NCI-H128 (cell line): Measurements from ENCODE around the gene GRID1.
"Not testable (repeated sequence)": the region's sequence is repeated elsewhere in the genome, so short reads cannot be mapped to it uniquely, and the experiment has no call there.

ENCODE experiments used
- DNase-seq: peaks from one replicate; lab custom pipeline; 2025; ENCODE audit not compliant: unreplicated experiment; lab: John Stamatoyannopoulos, UW

The GRID1 gene

GRCh38 chr10:85789982-85790789 is 576.4 kb downstream of the GRID1 start:
- no peak for DNase-seq

- no peak for DNase-seq
Observed at GRCh38 chr10:85789125-85789524, 577.5 kb downstream of the GRID1 start.

DNA sequence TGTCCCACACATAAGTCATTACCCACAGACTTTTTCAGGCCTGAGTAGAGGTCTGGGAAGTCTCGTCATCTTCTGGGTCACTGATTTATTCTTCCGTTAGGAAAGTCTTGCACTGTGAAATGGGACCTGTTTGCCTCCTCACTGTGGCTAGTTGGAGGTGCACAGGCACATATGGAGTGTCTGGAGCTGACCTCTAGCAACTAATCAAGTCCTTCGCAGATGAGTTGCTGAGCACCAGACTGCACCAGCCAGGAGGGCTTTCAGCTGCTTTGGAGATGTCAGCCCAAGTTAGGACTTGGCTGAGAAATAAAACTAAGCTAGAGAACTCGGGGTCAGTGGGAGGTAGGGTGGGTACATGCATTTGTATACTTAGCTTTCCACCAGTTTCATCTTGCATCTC is 578.0 kb downstream of the GRID1 start:
- DNase-seq: no peak

DNA sequence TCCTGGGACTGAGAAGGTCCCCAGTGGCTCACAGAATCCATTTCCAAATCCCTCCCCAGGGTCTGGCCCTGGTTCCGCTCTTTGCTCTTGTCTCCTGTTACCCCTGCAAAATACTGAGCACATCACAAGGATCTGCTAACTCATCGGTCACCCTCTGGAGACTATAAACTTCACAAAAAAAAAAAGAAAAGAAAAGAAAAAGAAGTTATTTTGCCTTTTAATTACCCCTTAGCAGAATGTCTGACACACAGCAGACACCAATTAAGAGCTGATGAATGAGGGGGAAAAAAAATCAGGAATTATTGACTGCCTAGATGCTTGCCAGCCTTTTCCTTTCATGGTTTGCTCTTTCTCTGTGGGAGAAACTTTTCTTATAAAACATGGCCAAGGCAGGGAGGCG is 578.7 kb downstream of the GRID1 start:
- no peak for DNase-seq

- DNase-seq: no peak
Observed at GRCh38 chr10:85787393-85787792, 579.2 kb downstream of the GRID1 start.

DNA sequence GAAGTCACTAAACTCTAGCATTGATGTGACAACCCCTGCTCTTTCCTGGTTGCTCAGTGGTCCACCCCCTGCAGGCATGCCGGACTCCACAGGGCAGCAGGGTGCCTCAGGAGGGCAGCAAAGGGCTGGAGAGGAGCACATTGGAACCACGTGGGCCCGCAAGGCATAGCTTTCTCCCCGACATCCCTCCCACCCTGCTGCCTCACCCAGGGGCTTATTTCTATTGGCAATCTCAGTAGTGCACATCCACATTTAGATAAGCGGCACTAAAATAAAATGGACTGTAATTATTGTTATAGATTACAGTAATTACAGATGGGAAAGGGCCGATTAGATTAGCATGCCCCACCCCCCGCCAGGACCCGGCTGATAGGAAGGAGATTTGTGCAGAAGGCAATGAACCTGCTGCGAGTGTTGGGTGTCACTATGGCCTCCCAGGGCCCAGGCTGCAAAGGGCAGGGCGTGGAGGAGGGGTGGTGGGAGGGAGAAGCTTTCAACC is 580.1 kb downstream of the GRID1 start:
- DNase-seq: no peak

GRCh38 chr10:85784792-85785191 is 581.8 kb downstream of the GRID1 start:
- DNase-seq: no peak

DNA sequence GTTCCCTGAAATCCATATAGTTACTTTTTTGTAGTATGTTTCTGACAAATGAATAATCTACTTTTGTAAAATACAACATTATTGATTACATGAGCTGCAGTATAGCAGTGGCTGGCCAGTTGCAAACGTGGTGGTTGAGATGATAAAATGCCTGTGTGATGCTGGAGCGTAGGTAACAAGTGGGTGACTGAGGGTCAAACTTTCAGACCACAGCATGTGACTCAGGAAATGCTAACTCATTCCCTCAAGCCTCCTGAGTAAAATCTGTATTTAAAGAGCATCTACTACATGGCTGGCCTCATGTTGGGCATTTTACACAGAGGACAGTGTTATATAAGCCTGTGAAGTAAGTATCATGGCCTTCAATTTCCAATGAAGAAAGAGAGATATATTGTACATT is 585.2 kb downstream of the GRID1 start:
- DNase-seq: no peak

- DNase-seq: no peak
Observed at GRCh38 chr10:85778074-85778473, 588.5 kb downstream of the GRID1 start.

GRCh38 chr10:85767891-85768290 is 598.7 kb downstream of the GRID1 start:
- DNase-seq: no peak

DNA sequence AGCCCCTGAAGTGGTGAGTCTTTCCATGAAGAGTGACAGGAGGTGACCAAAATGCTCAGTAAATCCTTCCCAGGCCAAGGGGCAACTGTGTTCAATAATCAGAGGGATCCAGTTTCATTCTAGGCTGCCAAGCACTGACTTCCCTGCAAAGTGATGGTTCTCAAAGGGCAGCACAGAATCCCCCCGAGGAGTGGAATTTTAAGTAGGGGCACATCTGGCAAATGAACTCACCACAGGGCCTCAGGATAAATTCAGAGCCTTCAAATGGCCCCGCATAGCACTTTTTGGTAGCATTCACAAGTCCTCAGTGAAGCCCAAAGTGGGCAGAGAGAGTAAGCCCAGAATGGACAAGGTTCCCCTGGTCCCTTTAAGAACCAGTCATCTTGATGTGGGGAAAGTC is 602.5 kb downstream of the GRID1 start:
- DNase-seq: no peak

- DNase-seq: no peak
Observed at GRCh38 chr10:85761906-85762445, 604.6 kb downstream of the GRID1 start.

DNA sequence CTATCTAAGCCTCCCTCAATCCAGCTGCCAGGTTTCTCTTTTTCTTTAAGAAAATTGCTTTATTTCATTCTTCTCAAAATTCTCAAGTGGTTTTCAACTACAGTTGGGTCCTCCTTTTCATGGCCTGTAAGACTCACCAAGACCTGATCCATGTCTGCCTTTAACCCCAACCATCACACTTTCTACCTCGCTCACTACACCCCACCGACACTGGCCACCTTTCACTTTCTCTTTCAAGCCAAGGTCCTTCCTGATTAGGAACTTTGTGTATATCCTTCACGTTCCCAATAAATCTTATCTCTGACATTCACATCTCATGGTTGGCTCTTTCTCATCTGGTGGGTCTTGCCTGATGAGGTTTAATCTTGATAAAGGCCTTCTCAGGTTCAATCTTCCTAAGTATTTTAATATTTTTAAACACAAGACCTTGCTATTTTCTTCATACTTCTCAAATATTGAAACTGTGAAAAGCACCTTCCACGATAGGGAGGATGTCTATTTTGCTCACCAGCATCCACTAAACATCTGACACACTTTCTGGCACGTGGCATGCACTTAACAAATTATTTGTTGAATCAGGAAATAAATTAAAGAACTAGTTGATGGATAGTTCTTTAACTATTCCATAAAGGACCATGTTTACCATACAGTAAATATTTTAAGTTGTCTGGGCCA is 624.8 kb downstream of the GRID1 start:
- no peak for DNase-seq

GRCh38 chr10:85735997-85736396 is 630.6 kb downstream of the GRID1 start:
- DNase-seq: no peak

- DNase-seq: no peak
Observed at GRCh38 chr10:85734791-85735190, 631.8 kb downstream of the GRID1 start.

- DNase-seq: no peak
Observed at GRCh38 chr10:85724215-85724614, 642.4 kb downstream of the GRID1 start.

DNA sequence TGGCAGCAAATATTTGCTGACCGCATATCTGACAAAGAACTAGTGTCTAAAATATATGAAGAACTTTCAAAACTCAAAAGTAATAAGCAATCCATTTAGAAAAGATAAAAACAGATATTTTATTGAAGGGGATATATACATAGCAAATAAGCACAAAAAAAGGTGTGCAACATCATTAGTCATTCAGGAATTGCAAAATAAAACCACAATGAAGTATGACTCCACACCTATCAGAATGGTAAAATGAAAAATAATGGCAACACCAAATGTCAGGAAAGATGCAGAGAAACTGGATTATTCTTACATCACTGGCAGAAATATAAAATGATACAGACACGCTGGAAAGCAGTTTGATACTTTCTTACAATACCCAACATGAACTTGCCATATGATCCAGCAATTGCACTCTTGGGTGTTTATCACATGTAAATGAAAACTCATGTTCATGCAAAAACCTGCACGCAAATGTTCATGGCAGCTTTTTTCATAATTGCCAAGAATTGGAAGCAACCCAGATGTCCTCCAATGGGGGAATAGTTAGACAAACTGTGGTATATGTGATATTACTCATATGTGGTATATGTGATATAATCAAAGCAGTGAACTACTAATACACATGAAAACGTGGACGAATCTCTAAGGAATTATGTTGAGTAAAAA is 645.5 kb downstream of the GRID1 start:
- no peak for DNase-seq

- no peak for DNase-seq
Observed at GRCh38 chr10:85719408-85719807, 647.2 kb downstream of the GRID1 start.

DNA sequence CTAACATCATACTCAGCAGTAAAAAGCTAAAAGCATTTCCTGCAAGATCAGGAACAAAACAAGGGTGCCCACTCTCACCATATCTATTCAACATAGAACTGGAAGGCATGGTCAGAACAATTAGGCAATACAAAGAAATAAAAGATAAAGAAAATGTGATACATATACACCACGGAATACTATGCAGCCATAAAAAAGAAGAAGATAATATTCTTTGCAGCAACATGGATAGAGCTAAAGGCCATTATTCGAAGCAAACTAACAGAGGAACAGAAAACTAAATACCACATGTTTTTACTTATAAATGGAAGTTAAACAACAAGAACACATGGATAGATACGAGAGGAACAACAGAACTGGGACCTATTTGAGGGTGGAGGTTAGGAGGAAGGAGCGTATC is 652.7 kb downstream of the GRID1 start:
- DNase-seq: no peak

GRCh38 chr10:85702768-85703167 is 663.8 kb downstream of the GRID1 start:
- DNase-seq: no peak

DNA sequence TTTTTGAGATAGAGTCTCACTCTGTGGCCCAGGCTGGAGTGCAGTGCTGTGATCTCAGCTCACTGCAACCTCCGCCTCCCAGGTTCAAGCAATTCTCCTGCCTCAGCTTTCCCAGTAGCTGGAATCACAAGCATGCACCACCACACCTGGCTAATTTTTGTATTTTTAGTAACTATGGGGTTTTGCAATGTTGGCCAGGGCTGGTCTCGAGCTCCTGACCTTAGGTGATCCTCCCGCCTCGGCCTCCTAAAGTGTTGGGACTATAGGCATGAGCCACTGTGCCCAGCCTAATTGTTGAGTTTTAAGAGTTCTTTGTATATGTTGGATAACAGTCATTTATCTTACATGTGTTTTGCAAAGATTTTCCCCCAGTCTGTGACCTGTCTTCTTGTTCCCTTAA is 667.5 kb downstream of the GRID1 start:
- not testable (repeated sequence) for DNase-seq

DNA sequence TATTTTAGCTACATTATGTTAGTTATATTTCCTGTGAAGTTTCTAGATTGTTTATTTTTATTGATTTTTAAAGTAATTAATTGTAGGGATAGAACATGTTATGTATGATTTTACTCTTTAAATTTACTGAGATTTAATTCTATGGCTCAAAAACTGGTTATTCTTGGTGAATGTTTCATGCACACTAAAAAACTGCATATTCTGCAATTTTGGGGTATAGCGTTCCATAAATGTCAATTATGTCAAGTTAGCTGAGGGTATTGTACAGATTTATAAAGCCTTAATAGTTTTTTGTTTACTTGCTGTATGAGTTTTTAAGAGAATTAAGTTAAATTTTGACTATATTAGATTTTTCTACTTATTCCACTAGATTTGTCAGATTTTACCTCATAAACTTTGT is 669.7 kb downstream of the GRID1 start:
- no peak for DNase-seq
